Stimulated activated naive CD4-positive, alpha-beta T cell (primary cell): ENCODE measurements around the gene MAP3K1.
"Not testable (repeated sequence)": the region's sequence is repeated elsewhere in the genome, so short reads cannot be mapped to it uniquely, and the experiment has no call there.

ENCODE experiments used
- DNase-seq, 6 experiments: peaks; one replicate each; lab custom pipeline; 2025; lab: John Stamatoyannopoulos, UW

MAP3K1 gene

DNA sequence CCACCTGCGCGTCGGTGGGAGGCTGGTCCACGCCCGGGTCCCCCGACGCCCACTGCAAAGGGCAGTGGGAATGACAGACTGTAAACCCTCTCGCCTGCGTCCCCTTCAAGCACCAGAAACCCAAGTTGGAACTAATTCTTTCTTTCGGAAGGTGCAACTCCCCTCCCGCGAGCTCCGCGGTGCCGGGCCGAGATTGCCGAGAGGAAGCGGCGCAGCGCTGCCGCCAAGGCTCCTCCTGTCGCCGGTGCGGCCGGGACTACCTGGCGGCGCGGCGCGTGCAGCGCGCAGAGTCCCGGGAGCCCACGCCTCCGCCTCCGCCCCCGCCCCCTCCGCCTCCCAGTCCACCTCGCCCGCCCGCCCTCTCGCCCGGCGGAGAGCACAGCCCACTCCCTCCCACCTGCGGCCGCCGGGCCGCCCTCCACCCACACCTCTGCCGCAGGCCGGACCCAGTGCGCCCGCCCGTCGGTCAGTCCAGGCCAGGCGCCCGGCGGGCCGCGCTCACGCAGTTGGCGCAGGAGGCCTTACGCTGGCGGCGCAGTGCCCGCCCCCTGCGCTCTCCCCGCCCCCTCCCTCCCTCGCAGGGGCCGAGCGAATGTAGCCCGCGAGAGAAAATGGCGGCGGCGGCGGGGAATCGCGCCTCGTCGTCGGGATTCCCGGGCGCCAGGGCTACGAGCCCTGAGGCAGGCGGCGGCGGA is at the start of gene MAP3K1:
Gene MAP3K1 (plus strand): TSS at position 587 of the 695 bp plus-strand sequence. CDS start 25 bp downstream, at position 612.
- DNase-seq = peak; percentile 75 to 96 (median 86)

GRCh38 chr5:56766926-56767325 is 48.4 kb upstream of the MAP3K1 start:
- no peak for DNase-seq

GRCh38 chr5:56769875-56770604 is 45.3 kb upstream of the MAP3K1 start:
- DNase-seq = no peak

- DNase-seq = no peak
Observed at GRCh38 chr5:56772767-56773166, 42.6 kb upstream of the MAP3K1 start.

- DNase-seq = no peak
Observed at GRCh38 chr5:56774957-56775356, 40.4 kb upstream of the MAP3K1 start.

DNA sequence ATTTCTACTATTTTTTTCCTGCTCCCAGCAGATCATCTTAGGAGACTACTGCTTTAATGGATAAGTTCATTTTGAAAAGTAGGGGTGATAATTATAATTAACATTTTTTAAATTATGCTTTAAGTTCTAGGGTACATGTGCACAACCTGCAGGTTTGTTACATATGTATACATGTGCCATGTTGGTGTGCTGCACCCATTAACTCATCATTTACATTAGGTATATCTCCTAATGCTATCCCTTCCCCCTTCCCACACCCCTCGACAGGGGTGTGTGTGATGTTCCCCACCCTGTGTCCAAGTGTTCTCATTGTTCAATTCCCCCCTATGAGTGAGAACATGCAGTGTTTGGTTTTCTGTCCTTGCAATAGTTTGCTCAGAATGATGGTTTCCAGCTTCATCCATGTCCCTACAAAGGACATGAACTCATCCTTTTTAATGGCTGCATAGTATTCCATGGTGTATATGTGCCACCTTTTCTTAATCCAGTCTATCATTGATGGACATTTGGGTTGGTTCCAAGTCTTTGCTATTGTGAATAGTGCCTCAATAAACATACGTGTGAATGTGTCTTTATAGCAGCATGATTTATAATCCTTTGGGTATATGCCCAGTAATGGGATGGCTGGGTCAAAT is 39.0 kb upstream of the MAP3K1 start:
- DNase-seq = not testable (repeated sequence)

DNA sequence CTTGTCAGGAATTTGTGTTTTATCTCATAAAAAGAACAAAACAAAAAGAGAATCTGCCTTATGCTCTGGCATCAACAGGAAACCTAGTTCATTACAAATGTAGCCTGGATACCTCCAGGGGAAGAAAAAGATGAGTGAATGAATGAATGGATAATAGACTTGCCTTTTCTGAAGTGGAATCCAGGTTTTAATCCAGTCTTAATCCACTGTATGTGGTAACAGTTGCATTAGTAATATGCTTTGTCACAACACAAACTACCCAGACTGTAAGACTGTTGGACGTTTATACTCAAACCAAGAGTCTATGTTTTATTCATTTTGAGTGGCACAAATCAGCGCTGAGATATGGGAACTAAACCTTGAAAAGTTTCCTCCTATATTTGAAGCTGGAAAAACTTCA is 32.1 kb upstream of the MAP3K1 start:
- no peak for DNase-seq

DNA sequence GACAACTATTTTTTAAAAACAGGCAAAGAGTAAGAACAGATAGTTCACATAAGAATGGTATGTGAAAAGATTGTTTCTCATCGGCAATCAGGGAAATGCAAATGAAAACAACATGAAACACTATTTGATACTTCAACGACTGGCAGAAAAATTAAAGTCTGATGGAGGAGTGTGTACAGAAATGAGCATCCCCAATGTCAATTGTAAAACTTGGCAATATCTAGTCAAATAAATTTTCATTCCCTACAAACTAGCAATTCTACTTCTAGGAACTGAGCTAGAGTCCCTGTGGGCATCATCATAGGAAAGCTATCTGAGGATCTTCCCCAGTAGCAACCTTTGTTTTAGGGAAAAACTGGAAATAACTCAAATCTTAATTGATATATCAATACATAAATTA is 29.0 kb upstream of the MAP3K1 start:
- no peak for DNase-seq

GRCh38 chr5:56791396-56791795 is 24.0 kb upstream of the MAP3K1 start:
- no peak for DNase-seq

GRCh38 chr5:56798521-56798920 is 16.8 kb upstream of the MAP3K1 start:
- no peak for DNase-seq

DNA sequence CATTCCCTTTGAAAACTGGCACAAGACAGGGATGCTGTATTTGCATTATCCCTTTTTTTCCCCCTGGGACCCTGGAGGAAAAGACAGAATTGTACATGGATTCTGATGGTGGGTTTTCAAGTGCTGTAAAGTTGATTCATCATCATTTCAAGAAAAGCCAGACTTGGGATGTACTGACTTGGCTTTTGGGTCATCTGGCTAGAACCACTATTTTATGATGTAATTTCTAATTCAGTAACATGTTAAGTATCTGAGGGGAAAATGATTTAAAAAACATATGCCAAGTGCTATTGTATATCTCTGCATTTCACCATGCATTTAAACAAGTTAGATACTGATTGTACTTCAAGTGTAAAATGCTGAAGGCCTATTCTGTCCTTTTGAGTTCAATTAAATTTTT is 15.2 kb upstream of the MAP3K1 start:
- no peak for DNase-seq

- no peak for DNase-seq
Observed at GRCh38 chr5:56801256-56801655, 14.1 kb upstream of the MAP3K1 start.

GRCh38 chr5:56802205-56802604 is 13.1 kb upstream of the MAP3K1 start:
- DNase-seq = no peak

- DNase-seq = no peak
Observed at GRCh38 chr5:56803025-56803424, 12.3 kb upstream of the MAP3K1 start.

GRCh38 chr5:56803894-56804293 is 11.5 kb upstream of the MAP3K1 start:
- no peak for DNase-seq

DNA sequence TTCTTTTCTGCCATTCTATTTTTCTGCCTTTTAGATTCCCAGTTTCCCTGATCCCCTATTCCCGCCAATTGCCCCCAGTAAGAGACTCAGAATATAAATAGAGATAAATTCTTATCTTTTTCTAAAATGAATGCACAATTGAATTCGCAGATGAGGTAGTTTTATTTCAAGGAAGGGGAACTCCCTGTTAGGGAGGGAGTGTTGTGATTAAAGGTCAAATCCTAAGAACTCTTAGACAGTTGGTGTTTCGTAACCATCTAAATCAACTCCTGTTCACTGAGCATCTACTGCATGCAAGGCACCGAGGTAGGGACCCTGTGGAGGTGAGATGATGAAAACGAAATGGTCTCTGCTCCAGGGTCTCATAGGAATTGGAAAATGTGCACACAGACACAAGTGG is 7.7 kb upstream of the MAP3K1 start:
- no peak for DNase-seq

GRCh38 chr5:56808211-56808610 is 7.1 kb upstream of the MAP3K1 start:
- no peak for DNase-seq

- no peak for DNase-seq
Observed at GRCh38 chr5:56810826-56811225, 4.5 kb upstream of the MAP3K1 start.

GRCh38 chr5:56812110-56812509 is 3.2 kb upstream of the MAP3K1 start:
- no peak for DNase-seq

DNA sequence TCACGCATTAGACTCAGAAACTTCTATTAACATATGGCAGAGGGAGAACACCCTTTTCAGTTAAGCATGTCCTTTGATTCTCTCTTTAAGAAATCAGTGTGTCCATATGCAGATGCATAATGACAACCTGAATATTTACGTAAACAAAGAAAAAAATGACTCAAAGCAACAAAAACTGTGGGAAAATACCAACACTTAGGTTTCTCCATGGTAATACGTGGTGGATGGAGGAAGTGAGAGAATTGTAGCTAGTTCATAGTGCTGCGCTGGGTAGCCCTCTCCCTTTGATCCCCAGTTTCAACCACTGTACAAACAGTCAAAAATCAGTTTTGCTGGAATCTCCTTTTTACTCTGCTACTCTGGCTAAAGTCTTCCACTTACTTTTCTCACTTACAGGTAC is 2.0 kb upstream of the MAP3K1 start:
- DNase-seq = no peak

- peak; percentile 14 to 68 (median 47) for DNase-seq
Observed at GRCh38 chr5:56814361-56814962, 887 bp upstream of the MAP3K1 start.

DNA sequence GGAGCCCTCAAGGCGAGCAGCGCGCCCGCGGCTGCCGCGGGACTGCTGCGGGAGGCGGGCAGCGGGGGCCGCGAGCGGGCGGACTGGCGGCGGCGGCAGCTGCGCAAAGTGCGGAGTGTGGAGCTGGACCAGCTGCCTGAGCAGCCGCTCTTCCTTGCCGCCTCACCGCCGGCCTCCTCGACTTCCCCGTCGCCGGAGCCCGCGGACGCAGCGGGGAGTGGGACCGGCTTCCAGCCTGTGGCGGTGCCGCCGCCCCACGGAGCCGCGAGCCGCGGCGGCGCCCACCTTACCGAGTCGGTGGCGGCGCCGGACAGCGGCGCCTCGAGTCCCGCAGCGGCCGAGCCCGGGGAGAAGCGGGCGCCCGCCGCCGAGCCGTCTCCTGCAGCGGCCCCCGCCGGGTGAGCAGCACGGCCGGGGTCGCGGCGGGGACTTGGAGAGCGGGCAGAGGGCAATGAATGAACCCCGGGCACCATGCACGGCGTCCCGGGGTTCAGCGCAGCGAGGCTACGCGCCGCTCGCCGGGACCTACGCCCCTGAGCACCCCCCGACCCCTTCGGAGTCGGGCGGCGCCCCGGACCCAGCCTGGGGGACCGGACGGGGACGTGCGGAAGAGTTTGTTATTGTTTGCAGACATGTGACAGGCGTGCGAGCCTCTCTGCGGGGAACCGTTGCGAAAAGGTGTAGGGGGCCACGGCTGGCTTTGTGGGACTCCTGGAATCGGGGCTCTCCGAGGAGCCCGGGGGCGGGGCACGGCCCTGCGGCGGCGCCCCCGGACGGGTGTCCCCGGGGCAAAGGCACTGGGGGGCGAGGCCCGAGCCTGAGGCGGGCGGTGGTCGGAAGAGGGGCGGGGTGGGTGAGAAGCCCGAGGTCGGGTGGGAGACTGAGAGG is 553 bp downstream of the MAP3K1 start:
- peak; percentile 23 to 91 (median 46) for DNase-seq
